Measurements from ENCODE around the gene INPP5D. TPM values are rescaled to one million over a fixed set of nuclear protein-coding genes. Genes with fewer than 3 reads are reported as not detected.

Gene INPP5D
- total RNA-seq, 4 donors from 2014 or later = 11.6 to 333 (median 26.2) TPM

DNA sequence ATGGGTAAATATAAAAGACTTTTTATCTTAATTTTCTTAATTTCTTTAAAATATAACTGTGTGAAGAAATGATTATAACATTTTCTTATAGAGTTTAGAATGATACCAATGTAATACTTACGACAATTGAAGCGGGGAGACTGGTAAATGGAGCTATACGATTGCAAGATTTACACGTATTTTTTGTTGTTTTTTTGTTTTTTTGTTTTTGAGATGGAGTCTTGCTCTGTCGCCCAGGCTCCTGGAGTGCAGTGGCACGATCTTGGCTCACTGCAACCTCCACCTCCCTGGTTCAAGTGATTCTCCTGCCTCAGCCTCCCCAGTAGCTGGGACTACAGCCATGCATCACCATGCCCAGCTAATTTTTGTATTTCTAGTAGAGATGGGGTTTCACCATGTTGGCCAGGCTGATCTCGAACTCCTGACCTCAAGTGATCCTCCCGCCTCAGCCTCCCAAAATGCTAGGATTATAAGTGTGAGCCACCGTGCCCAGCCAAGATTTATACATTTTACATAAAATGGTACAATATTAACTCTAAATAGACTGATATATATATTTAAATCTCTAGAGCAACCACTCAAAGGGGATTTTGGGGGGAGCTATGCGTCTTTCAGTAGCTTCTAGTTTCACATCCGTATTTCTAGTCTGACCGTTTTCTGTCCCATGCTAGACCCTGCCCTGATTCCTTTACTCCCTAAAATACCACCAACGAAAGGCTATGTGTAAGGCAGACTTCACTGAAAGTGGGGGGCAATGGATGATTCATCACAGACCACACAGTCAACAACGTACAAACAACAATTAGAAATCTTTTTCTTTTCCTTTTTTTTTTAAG is 163.1 kb downstream of the INPP5D start:
- Histone ChIP-seq H3K4me3 (no peak overlapping the region), H3K4me1 (no peaks in the 10 kb centered on the region), H3K27me3 (no peaks in the 10 kb centered on the region), H3K36me3 (no peaks in the 10 kb centered on the region), H3K27ac (no peak overlapping the region), H3K9me3 (no peaks in the 10 kb centered on the region)
- TF ChIP-seq CTCF (IDR thresholded peaks at IDR 0.05) (no peak), POLR2A (IDR thresholded peaks at IDR 0.05) (no peak)
- DNase-seq = no peak

DNA sequence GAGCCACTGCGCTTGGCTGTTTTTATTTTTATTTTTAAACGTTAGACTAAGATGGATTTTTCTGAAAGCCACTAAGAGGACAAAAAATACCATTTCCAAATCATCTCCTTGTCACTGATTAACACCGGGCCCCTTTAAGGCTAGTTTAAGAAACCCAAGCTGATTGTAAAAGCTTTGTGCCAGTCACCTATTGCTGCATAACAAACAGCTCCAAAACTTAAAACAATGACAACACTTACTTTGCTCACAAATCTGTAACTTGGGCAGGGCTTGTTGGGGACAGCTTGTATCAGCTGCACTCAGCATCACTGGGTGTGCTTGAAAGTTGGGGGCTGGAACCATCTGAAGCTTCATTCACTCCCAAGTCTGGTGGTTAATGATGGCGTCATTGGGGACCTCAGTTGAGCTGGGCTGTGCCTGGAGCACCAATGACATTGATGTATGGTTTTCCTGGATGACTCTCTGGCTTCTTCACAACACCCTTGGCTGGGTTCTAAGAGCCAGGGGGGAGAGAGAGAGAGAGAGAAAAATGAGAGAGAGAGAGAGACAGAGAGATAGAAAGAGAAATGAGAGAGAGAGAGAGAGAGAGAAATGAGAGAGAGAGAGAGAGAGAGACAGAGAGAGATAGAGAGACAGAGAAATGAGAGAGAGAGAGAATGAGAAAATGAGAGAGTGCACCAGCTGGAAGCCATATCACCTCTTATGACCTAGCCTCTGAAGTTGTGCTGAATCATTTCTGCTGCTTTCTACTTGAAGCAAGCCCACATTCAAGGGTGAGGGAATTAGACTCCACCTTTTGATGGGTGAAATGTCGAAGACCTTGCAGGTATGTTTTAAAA is 165.3 kb downstream of the INPP5D start:
- DNase-seq = no peak
- TF ChIP-seq POLR2A (IDR thresholded peaks at IDR 0.05) = no peak
- TF ChIP-seq CTCF (IDR thresholded peaks at IDR 0.05) = no peak
- H3K36me3 ChIP-seq = no peaks in the 10 kb centered on the region
- H3K27me3 ChIP-seq = no peaks in the 10 kb centered on the region
- no peaks in the 10 kb centered on the region for H3K9me3 ChIP-seq
- no peak overlapping the region for H3K4me3 ChIP-seq
- H3K27ac ChIP-seq = no peak overlapping the region
- H3K4me1 ChIP-seq = no peaks in the 10 kb centered on the region

- no peak overlapping the region for H3K4me3 ChIP-seq
- no peak overlapping the region for H3K27ac ChIP-seq
- no peaks in the 10 kb centered on the region for H3K9me3 ChIP-seq
- H3K4me1 ChIP-seq = no peaks in the 10 kb centered on the region
- no peaks in the 10 kb centered on the region for H3K36me3 ChIP-seq
- DNase-seq = no peak
- TF ChIP-seq POLR2A (IDR thresholded peaks at IDR 0.05) = no peak
- no peak for TF ChIP-seq CTCF (IDR thresholded peaks at IDR 0.05)
- H3K27me3 ChIP-seq = no peaks in the 10 kb centered on the region
These were observed 166.4 kb downstream of the INPP5D start for GRCh38 chr2:233226511-233227031.

GRCh38 chr2:233227346-233227978 is 167.3 kb downstream of the INPP5D start:
- no peak overlapping the region for H3K27ac ChIP-seq
- no peaks in the 10 kb centered on the region for H3K4me1 ChIP-seq
- no peaks in the 10 kb centered on the region for H3K9me3 ChIP-seq
- TF ChIP-seq POLR2A (IDR thresholded peaks at IDR 0.05) (no peak), CTCF (IDR thresholded peaks at IDR 0.05) (no peak)
- no peak for DNase-seq
- H3K27me3 ChIP-seq = no peaks in the 10 kb centered on the region
- no peaks in the 10 kb centered on the region for H3K36me3 ChIP-seq
- H3K4me3 ChIP-seq = no peak overlapping the region

DNA sequence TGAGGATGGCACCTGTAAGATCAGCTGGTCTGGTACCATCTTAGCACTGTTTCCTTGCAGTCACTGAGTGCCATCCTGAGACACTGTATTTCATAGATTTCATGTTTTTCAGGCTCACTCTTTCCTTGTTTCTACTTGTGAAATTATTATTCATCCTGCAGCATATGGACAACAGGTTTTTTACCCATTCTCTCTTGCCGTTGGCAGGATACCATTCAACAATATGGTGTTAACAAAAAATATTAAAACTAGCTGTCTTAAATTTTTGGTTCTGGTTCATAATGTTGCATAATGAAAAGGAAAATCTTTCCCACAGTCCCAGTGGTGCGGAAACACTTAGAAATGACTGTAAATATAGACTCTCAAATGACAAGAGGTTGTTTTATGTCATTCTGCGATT is 168.2 kb downstream of the INPP5D start:
- TF ChIP-seq POLR2A (IDR thresholded peaks at IDR 0.05) (no peak), CTCF (IDR thresholded peaks at IDR 0.05) (no peak)
- no peak overlapping the region for H3K27ac ChIP-seq
- no peak for DNase-seq
- H3K4me3 ChIP-seq = no peak overlapping the region
- H3K9me3 ChIP-seq = no peaks in the 10 kb centered on the region
- no peaks in the 10 kb centered on the region for H3K27me3 ChIP-seq
- no peaks in the 10 kb centered on the region for H3K4me1 ChIP-seq
- H3K36me3 ChIP-seq = no peaks in the 10 kb centered on the region
